Measurements from ENCODE around the gene NETO1.

GRCh38 chr18:72783530-72783929 is 84.3 kb downstream of the NETO1 start:
- TF ChIP-seq CTCF (IDR thresholded peaks at IDR 0.05) (no peak), POLR2A (IDR thresholded peaks at IDR 0.05) (no peak), POLR2AphosphoS5 (IDR thresholded peaks at IDR 0.05) (no peak)

Measured in transverse colon (tissue), 4 donors.